Astrocyte (in vitro differentiated cells and primary cell): ENCODE results near the gene PI4K2B. TPM values are rescaled to one million over a fixed set of nuclear protein-coding genes. Genes with fewer than 3 reads are reported as not detected.

Experiments
- DNase-seq: peaks from one replicate; pipeline ENCODE4 v3.0.0-alpha.2; 2010; ENCODE audit warnings: low read depth
- FAIRE-seq: peaks from 2 replicates; lab custom pipeline; 2011; peaks lifted over from hg19 to GRCh38; lab: Jason Lieb, UNC
- H2AFZ ChIP-seq: 2 replicates; pipeline ENCODE4 v1.6.0; 2012; ENCODE audit warnings: low read depth, low read length, inconsistent platforms
- H3K27ac ChIP-seq: 2 replicates; pipeline ENCODE4 v1.5.1; 2011; ENCODE audit warnings: low read depth, low read length, inconsistent platforms
- H3K27me3 ChIP-seq: 2 replicates; pipeline ENCODE4 v1.6.0; 2011; ENCODE audit warnings: low read length, inconsistent platforms; ENCODE audit not compliant: insufficient read depth
- H3K36me3 ChIP-seq: 2 replicates; pipeline ENCODE4 v1.5.1; 2011; ENCODE audit warnings: low read length, inconsistent platforms; ENCODE audit not compliant: insufficient read depth
- H3K4me1 ChIP-seq: 2 replicates; pipeline ENCODE4 v1.5.1; 2011; ENCODE audit warnings: low read length, inconsistent platforms; ENCODE audit not compliant: insufficient read depth
- H3K4me2 ChIP-seq: 2 replicates; pipeline ENCODE4 v1.6.0; 2012; ENCODE audit warnings: low read length, inconsistent platforms
- H3K4me3 ChIP-seq: 2 replicates; pipeline ENCODE4 v1.5.1; 2011; ENCODE audit warnings: low read depth, mild to moderate bottlenecking, low read length, inconsistent platforms; ENCODE audit not compliant: insufficient read depth
- H3K79me2 ChIP-seq: 2 replicates; pipeline ENCODE4 v1.6.0; 2012; ENCODE audit warnings: mild to moderate bottlenecking, low read length, inconsistent platforms; ENCODE audit not compliant: insufficient read depth
- H3K9ac ChIP-seq: 2 replicates; pipeline ENCODE4 v1.6.0; 2012; ENCODE audit warnings: mild to moderate bottlenecking, low read length, inconsistent platforms
- H3K9me3 ChIP-seq: 2 replicates; pipeline ENCODE4 v1.5.1; 2012; ENCODE audit warnings: low read depth, mild to moderate bottlenecking, low read length, inconsistent platforms; ENCODE audit not compliant: insufficient read depth
- H4K20me1 ChIP-seq: 2 replicates; pipeline ENCODE4 v1.6.0; 2012; ENCODE audit warnings: low read length, inconsistent platforms; ENCODE audit not compliant: insufficient read depth
- H3K27ac Mint-ChIP-seq: one replicate; pipeline ENCODE4 v1.8.0; 2021; ENCODE audit warnings: mild to moderate bottlenecking, mixed read lengths; ENCODE audit not compliant: unreplicated experiment
- H3K27me3 Mint-ChIP-seq: one replicate; pipeline ENCODE4 v1.8.0; 2021; ENCODE audit warnings: low read depth, mixed read lengths; ENCODE audit not compliant: unreplicated experiment
- H3K36me3 Mint-ChIP-seq: one replicate; pipeline ENCODE4 v1.8.0; 2021; ENCODE audit warnings: low read depth, mixed read lengths; ENCODE audit not compliant: unreplicated experiment
- H3K4me1 Mint-ChIP-seq: one replicate; pipeline ENCODE4 v1.8.0; 2021; ENCODE audit warnings: low read depth, mixed read lengths; ENCODE audit not compliant: unreplicated experiment
- H3K4me3 Mint-ChIP-seq: one replicate; pipeline ENCODE4 v1.8.0; 2021; ENCODE audit warnings: mild to moderate bottlenecking, moderate library complexity, mixed read lengths; ENCODE audit not compliant: unreplicated experiment
- H3K9me3 Mint-ChIP-seq: one replicate; pipeline ENCODE4 v1.8.0; 2021; ENCODE audit warnings: mild to moderate bottlenecking, mixed read lengths; ENCODE audit not compliant: unreplicated experiment
- CTCF ChIP-seq: IDR thresholded peaks from 2 replicates; pipeline ENCODE4 v1.5.1; 2011; ENCODE audit warnings: low read depth, mild to moderate bottlenecking, inconsistent platforms, low read length, moderate library complexity; ENCODE audit not compliant: insufficient read depth
- EZH2 ChIP-seq: IDR thresholded peaks from 2 replicates; pipeline ENCODE4 v1.6.1; 2012; ENCODE audit warnings: mild to moderate bottlenecking, low read length, inconsistent platforms; ENCODE audit not compliant: insufficient read depth
- total RNA-seq: library from RNA; stranded (reverse); gene quantifications from 2 replicates; pipeline ENCODE4 v1.2.1, GENCODE V29; 2021

The PI4K2B gene
- total RNA-seq, 1 donor from 2014 or later = 15.7 TPM

- Mint-ChIP-seq H3K4me3 (no peak overlapping the region), H3K4me1 (peaks cover 2% of the 10 kb centered on the region), H3K36me3 (no peaks in the 10 kb centered on the region), H3K27ac (no peak overlapping the region), H3K9me3 (no peaks in the 10 kb centered on the region), H3K27me3 (no peaks in the 10 kb centered on the region)
- no peaks in the 10 kb centered on the region for H3K9me3 ChIP-seq
- no peak overlapping the region for H3K27ac ChIP-seq
- H3K4me1 ChIP-seq = no peaks in the 10 kb centered on the region
- no peak overlapping the region for H3K9ac ChIP-seq
- FAIRE-seq (no peak), DNase-seq (no peak)
- no peaks in the 10 kb centered on the region for H3K36me3 ChIP-seq
- H3K4me2 ChIP-seq = no peak overlapping the region
- no peak overlapping the region for H2AFZ ChIP-seq
- no peaks in the 10 kb centered on the region for H3K27me3 ChIP-seq
- H3K79me2 ChIP-seq = no peaks in the 10 kb centered on the region
- TF ChIP-seq EZH2 = no peak
- TF ChIP-seq CTCF = no peak
- H4K20me1 ChIP-seq = no peaks in the 10 kb centered on the region
- no peak overlapping the region for H3K4me3 ChIP-seq
Measured at GRCh38 chr4:25190407-25190806, 43.4 kb upstream of the PI4K2B start.

DNA sequence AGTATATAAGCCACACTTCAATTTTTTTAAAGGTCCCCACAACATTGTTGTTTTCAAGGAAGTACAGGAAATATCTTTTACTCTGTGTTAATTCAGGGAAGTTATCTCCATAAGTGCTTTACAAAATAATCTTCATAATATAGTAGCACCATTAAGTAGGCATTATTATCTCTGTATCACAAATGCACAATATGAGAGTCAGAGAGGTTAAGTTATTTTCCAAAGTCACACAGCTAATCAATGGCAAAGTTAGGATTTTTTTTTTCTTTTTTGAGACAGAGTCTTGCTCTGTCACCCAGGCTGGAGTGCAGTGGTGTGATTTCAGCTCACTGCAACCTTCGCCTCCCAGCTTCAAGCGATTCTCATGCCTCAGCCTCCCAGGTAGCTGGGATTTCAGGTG lies 35.1 kb upstream of the PI4K2B start:
- FAIRE-seq (no peak), DNase-seq (no peak)
- no peaks in the 10 kb centered on the region for H3K9me3 Mint-ChIP-seq
- no peaks in the 10 kb centered on the region for H3K79me2 ChIP-seq
- H3K4me3 Mint-ChIP-seq = no peak overlapping the region
- no peak overlapping the region for H3K4me3 ChIP-seq
- H3K4me1 Mint-ChIP-seq = no peaks in the 10 kb centered on the region
- no peaks in the 10 kb centered on the region for H3K36me3 Mint-ChIP-seq
- no peak overlapping the region for H3K9ac ChIP-seq
- no peaks in the 10 kb centered on the region for H3K36me3 ChIP-seq
- no peaks in the 10 kb centered on the region for H3K4me1 ChIP-seq
- no peaks in the 10 kb centered on the region for H4K20me1 ChIP-seq
- no peak for TF ChIP-seq EZH2
- TF ChIP-seq CTCF = no peak
- H3K27me3 ChIP-seq = no peaks in the 10 kb centered on the region
- H3K27ac ChIP-seq = no peak overlapping the region
- no peak overlapping the region for H3K4me2 ChIP-seq
- H3K27ac Mint-ChIP-seq = no peak overlapping the region
- no peak overlapping the region for H2AFZ ChIP-seq
- no peaks in the 10 kb centered on the region for H3K27me3 Mint-ChIP-seq
- H3K9me3 ChIP-seq = no peaks in the 10 kb centered on the region

- Histone ChIP-seq H3K27me3 (no peaks in the 10 kb centered on the region), H3K9ac (no peak overlapping the region), H3K79me2 (no peaks in the 10 kb centered on the region), H3K4me2 (no peak overlapping the region), H3K4me3 (no peak overlapping the region), H4K20me1 (no peaks in the 10 kb centered on the region), H3K27ac (no peak overlapping the region), H3K4me1 (no peaks in the 10 kb centered on the region), H3K36me3 (no peaks in the 10 kb centered on the region), H3K9me3 (no peaks in the 10 kb centered on the region), H2AFZ (no peak overlapping the region)
- H3K9me3 Mint-ChIP-seq = no peaks in the 10 kb centered on the region
- FAIRE-seq = no peak
- TF ChIP-seq EZH2 = no peak
- no peak for TF ChIP-seq CTCF
- H3K36me3 Mint-ChIP-seq = peaks cover 1% of the 10 kb centered on the region
- no peaks in the 10 kb centered on the region for H3K27me3 Mint-ChIP-seq
- H3K27ac Mint-ChIP-seq = no peak overlapping the region
- no peak overlapping the region for H3K4me3 Mint-ChIP-seq
- no peaks in the 10 kb centered on the region for H3K4me1 Mint-ChIP-seq
- no peak for DNase-seq
Measured at GRCh38 chr4:25207997-25208396, 25.8 kb upstream of the PI4K2B start.
